HS-5 (cell line): ENCODE results near the gene PROM1.

Experiments
- DNase-seq: peaks from one replicate; pipeline ENCODE4 v3.0.0-alpha.2; 2012; ENCODE audit warnings: low read depth

Gene PROM1

DNA sequence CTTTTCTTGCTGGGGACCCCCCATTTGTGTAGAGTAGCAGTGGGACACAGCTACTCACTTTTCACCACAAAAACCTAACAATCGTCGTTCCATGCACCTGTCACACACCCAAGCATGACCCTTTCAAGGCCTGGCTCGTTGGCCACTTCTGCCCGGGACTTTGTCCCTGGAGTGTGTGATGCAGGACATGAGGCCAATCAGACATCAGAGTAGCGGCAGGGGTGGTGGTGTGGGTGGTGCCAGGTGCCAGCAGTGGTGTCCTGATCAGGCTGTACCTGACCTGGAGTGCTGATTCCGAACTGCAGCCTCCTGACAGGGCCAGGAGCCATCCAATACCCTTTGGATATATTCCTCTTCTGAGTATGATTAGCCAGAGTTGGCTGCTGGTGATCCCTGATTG, 23.1 kb upstream of the PROM1 start:
- no peak for DNase-seq

DNA sequence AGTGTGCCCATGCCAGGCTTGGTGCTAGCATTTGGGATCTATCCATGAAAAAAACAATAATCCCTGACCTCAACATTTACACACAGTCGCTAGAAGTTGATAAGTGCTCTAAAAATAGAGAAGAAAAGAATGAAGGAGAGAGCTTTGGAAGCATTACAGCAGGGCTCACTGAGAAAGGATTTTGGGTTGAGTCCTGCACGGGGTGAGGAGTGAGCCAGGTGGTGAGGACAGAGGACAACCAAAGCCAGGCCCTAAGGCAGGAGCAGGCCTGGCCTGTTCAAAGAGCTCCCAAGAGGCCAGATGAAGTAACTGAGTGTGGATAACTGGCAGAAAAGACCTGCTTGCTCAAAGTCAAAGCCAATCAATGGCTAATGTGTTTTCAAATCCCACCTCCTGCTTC, 20.7 kb upstream of the PROM1 start:
- DNase-seq = no peak

DNA sequence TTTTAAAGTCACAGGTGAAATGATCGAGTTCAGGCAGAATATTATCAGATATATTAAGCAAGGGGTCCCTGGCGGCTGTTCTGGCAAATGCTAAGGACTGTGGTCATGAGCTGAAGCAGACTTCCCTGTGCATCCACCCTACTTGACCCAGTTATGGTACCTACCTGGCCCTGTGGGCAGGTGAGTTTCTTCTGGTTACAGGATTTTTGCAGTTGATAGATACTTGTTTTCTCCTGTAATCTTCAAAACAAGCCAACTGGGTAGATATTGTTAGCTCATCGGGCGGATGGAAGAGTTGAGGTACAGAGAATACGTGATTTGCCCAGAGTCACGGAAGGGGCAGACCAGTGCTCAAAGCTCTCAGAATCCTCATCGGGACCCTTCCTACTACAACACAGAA, 18.5 kb upstream of the PROM1 start:
- no peak for DNase-seq

DNA sequence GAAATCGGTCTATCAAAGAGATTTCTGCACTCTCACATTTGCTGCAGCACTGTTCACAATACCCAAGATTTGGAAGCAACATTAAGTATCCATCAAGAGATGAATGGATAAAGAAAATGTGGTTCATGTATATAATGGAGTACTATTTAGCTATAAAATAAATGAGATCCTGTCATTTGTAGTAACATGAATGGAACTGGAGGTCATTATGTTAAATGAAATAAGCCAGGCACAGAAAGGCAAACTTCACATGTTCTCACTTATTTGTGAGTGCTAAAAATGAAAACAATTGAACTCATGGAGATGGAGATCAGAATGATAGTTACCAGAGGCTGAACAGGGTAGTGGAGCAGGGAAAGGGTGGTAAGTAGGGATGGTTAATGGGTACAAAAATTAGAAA, 17.0 kb upstream of the PROM1 start:
- no peak for DNase-seq

DNA sequence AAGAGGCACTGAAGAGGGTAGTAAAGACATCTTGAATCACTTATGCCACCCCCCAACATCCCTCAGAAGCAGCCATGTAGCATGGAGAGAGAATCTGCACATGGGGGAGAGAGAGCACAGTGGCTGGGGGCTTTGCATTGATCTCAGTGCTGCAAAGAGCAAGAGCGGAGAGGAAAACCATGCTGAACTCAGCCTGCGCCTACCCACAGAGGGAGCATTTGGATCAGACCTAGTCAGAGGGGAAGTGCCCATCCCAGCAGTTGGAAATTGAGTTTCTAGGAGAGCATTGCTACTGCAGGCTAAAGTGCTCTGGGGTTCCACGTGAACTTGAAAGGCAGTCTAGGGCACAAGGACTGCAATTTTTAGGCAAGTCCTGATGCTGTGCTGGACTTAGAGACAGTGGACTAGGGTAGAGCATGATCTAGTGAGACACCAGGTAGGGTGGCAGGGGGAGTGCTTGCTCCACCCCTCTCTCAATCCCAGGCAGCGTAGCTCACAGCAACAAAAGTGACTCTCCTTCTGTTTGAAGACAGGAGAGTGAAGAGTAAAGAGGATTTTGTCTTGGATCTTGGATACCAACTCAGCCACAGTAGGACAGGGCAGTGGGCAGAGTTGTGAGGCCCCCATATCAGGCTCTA, 9.0 kb upstream of the PROM1 start:
- no peak for DNase-seq

DNA sequence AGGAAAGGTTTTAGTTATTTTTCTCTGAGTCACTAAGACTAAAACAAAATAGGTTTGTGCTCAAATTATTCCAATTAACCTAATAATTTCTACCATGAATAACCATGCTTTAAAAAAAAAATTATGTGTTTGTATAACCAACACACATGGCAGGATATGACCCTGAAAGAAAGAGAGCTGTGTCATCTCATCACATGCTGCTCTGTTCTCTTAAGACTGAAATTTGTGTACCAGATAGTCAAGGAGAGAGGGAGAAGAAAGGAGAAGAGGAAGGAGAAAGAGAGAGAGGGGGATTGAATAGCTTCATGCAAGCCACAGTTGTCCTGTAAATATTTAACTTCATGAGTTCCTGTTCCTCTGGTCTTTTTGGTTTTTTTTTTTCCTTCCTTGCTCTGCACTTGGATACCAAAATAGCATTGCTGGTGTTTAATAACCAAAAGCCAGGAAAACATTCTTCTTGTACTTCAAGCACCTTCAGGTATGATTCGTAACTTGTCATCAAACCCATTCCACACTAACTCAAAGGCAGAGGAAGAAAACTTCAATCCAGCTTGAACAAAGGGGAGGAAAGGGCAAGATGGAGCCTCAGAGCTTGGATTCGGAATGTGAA, 6.4 kb upstream of the PROM1 start:
- DNase-seq = no peak

DNA sequence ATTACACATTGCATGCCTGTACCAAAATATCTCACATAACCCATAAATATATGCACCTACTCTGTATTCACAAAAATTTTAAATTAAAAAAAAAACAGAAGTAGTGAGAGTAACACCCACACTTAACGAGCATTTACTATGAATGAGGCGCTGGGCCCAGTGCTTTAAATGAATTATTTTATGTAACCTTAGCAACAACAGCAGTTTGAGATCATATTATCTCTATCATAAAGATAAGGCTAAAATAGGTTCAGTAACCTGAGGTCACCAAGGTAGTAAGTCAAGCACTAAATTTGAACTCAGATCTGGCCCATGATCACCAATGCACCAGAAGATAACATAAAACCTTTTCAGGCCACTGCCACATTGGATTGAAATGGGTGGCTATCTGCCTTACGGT, 5.3 kb upstream of the PROM1 start:
- no peak for DNase-seq

DNA sequence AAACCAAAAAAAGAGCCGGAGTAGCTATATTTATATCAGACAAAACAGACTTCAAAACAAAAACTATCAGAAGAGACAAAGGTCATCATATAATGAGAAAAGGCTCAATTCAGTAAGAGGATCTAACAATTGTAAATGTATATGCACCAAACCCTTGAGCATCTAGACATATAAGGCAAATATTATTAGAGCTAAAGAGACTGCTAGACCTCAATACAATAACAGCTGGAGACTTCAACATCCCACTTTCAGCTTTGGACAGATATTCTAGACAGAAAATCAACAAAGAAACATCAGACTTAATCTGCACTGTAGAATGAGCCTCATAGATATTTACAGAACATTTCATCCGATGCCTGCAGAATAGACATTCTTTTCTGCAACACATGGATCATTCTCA, 4.8 kb upstream of the PROM1 start:
- no peak for DNase-seq

DNA sequence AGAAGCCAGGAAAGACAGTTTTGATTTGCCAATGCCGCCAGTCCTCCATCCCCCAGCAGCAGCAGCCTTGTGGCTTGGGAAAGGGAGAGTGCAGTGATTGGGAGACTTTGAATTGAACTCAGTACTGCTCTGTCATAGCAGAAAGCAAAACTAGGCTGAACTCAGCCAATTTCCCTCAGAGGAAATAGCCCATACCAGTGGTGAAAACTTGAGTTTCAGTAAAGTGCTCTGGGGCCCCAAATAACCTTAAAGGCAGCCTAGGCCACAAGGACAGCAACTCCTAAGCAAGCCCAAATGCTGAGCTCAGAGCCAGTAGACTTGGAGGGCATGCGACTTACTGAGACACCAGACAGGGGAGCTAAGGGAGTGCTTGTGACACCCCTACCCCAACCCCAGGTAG, 2.0 kb upstream of the PROM1 start:
- DNase-seq = no peak

DNA sequence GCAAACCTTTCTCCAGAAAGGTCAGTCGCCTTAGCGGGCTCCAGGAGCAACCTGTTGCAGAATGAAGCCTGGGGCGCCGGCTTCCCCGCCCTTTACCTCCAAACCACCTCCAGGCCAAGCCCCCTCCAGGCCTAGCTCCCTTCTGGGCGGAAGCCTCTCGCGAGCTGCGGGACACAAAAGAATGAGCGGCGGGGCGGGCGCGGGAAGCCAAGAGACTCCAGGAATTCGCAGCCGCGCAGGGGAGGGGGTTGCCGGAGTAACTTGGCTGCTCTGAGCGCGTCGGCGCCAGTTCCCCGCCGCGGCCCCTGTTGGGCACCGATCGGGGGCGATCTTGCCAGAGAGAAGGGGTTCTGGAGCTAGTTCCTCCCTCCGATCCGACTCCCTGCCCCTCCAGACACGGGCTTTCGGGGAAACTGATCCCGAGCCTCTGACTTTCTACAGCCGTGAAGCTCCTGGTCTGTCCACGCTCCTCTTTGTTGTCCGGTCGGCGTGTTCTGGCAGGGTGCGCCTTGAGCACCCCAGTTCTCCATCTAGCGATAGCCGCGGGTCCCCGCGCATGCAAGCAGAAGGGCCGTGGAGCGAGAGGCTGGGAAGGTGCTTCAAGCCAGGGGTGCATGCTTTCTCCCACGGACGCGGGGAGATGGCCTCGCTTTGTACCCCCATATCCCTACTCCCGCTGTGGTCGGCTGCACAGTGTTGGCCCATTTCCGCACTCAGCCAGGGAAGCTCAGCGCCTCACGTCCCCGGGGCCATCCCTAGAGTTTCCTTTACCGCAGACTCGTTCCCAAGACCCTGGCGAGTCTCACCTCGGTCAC, 1.2 kb downstream of the PROM1 start:
- DNase-seq = no peak

DNA sequence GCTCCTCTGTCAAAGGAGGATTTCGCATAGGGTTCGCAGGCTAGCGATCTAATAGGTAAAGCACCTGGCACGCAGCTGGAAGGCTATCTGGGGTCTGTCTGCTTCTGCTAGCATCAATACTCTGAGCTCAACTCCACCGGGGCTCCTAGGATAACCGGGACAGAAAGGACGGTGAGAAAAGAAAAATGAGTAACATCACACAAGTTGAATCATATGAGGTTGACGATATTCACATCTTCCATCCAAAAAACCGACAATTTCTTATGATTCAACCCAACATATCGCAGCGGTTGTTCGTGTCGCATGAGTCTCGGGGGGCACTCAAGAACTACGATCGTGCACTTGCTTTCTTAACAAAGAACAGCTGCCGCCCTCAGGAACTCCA, 1.8 kb downstream of the PROM1 start:
- no peak for DNase-seq

DNA sequence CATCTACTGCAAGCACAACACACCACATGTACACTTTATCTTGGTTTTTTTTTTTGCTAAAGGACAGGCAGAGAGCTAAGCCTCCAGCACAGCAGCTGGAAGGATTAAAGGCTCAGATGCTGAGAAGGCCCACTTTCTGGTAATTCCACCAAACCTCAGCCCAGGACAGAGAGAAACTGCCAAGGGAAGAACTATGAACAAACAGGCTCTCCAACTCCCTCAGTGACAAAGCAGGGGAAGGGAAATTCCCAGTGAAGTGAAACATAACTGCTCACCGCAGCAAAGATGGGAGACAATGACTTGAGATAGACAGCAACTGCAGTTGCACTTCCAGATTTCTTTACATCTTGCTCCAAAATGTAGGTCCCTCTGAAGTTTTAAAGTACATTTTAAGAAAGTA, 4.8 kb downstream of the PROM1 start:
- no peak for DNase-seq

DNA sequence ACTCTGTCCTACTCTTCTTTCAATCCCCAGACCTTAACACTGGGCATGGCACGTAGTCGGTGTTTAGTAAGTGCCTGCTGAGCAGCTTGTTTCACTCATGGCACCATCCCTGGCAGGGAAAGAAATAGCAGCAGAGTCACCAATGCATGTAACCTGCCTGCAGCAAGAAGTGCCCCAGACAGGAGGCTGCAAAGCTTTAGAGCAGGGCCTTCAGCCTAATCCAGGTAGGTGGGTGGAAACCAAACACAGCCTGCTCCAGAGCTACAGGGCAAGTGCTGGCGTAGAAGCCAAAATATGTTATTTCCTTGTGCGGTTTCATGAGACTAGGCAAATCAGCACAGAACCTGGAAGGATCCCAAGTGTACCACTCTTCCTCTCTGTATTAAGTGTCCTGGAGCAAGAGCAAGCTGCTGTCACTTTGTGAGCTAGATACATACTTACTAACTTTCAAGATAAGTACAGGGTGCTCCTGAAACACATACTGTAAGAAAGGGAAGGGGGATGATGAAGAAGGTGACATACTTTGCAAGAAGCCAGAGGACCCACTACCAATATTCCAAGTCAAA, 5.5 kb downstream of the PROM1 start:
- DNase-seq = no peak

DNA sequence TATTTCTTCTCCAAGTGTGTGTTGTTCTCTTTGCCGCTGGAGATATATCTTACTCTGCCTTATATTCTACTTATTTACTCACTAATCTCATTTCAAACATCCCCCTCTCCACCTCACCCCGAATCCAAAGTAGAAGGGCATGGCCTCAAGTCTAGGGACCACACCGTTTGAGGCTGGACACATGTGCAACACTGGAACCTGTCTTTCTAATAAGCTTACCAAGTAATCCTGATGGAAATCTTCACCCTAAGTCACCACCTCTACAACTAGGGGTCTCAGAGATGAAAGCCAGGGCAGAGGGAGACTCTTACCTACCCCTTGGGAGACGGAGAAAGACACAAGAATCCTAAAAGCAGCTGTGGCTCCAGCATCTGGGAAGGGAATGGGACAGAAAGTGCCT, 6.0 kb downstream of the PROM1 start:
- DNase-seq = no peak

DNA sequence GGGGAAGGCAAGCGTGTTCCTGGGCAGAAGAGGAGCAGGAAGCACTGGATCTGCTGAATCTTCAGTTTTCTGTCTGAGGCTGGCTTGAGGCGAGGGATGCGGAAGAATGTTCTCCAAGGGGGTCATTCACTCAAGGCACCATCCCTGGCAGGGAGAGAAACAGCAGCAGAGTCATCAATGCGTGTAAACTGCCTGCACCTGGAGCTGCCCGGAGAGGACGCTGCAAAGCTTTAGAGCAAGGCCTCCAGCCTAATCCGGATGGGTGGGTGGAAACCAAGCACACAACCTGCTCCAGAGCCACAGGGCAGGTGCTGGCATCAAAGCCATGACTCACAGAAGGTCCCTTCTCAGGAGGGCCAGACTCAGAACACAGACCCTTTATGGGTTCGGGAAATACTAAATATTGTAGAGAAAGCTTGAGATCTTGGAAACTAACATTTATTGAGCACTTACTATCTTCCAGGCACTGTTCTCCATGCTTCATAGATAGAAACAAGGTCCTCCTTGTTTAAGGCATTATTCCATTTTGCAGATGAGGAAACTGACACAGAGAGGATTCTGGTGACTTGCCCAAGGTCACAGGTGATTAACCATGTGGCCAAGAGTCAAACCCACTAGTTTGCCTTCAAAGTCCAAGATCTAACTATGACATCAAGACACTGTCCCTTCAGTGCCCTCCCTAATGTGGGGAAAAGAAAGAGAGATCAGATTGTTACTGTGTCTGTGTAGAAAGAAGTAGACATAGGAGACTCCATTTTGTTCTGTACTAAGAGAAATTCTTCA, 7.7 kb downstream of the PROM1 start:
- DNase-seq = no peak

DNA sequence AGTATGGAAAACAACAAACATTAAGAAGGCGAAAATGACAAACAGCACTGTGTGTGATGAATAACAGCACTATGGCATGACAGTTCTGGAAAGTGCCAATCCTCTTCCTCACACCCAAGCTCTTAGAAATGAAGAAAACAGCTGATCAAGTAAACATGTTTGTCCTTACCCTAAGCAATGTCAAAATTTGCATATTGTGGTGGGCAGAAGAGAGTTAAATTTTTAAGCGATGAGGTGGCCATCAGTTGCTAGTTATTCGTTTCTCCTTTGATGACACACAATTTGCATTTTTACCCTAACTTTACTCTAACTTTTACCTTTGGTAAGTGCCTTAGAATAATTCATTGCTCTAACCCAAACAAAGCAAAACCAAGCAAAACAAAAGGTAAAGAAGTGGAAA, 8.8 kb downstream of the PROM1 start:
- DNase-seq = no peak

DNA sequence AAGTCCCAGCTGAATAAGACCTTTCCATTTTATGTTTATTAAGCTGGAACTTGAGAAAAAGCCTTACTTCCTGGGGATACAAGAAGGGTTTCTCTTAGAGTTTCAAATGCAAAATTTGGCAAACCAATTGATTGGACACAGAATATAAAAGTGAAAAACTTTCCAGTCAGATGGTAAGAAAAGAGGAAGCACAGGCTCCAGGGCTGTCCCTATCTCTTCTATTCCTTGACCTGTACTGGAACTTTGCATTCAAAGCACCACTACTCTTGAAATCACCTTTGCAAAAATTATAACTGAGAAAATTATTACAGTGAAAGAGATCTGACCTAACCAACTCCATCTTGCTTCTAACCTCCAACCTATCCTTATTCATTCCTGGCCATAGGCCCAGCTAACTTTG, 11.7 kb downstream of the PROM1 start:
- DNase-seq = no peak

DNA sequence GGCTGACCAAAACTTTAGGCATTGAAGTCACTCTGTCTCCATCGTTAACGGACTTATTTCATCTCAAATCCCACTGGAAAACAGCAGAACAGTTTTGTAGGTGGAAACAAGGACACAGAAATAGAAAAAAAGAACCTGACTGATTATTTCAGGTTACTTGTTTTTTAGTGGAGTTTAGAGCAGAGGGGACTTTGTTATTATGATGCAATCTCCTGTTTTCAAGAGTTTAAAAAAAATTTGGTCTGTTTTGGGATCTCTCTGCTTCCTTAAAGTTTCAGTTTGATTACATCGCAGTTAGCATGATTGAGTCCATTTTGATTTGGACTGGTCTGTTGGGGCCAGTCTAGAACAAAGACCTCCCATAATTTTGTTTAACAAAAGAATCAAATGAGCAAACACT, 13.6 kb downstream of the PROM1 start:
- DNase-seq = no peak

DNA sequence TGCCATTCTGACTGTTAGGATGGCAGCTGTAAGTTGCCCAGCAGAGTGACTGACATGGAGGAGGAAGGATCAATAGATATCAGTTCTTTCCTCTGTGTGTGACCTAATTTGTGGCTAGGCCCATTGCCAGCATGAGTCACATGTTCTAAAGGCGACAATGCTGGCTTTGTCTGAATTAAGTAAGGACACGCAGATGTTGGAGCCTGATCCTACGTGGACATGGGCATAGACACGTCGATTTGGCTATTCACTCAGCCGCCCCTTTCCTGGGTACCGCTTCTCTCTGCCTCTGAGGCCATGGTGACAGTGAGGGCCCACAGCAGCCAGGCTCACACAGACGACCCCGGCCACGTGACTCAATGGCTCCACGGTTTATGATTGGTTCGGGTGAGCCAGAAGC, 16.3 kb downstream of the PROM1 start:
- no peak for DNase-seq

DNA sequence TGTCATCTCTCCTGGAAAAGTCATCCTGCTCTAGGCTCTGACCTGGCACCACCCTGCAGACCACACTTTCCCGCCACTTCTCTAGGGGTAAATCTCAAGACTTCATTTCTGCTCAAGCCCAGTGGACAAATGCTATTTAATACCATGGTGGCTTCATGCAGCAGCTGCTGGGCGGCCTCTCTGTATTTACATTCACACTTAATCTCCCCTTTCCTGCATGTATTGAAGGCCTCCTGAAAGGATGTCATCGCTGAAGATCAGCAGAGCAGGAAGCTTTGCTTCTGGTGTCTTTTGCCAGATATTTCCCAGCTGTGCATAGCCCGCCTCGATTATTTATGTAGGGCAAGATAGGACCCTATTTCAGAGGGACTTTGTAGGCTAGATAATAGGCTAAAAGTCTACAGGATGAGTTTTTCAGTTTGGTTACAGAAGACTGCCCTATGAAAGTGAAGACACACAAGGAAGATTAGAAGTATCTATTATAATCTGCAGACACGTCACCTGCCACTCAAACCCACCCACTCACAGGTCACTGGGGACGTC, 17.2 kb downstream of the PROM1 start:
- DNase-seq = no peak

DNA sequence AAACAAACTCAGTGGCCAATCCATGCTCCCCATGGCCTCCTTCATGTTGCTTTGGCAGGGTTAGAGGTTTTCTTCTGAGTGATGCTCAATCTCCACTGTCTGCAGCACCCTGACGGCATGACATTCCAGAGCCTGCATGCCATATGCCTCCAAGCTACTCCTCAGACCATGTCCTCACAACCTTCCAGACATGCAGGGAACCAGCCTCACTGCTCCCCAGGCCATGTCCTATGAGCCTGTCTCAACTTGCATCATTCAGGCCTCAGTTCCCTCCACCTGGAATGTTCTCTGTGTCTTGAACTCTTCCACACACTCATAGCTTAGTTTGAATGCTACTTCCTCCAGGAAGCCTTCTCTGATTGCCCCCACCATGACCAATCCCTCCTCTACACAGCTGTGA, 18.8 kb downstream of the PROM1 start:
- DNase-seq = no peak

DNA sequence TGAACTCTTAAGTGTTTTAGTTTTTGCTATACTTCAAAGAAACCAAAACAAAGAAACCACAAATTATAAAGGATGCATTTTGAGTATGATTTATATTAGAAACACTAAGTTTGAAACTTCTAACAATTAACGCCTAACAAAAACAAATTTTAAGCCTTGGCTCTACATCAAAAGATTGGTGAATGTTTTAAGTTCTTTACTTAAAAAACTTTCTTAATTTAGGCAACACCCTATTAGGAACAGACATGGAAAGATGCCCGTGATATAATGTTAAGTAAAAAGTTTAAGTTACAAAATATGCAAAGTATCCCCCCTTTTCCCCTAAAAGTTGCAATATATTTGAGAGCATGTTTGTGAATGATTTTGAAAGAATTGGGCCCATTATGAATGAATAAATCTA, 21.2 kb downstream of the PROM1 start:
- no peak for DNase-seq
